PFSK-1 (cell line): ENCODE results near the gene RBBP8NL.

Experiments used
- FOXP2 ChIP-seq: optimal IDR thresholded peaks from 2 replicates; pipeline ENCODE3; 2011; ENCODE audit warnings: borderline replicate concordance, control low read depth, inconsistent platforms; ENCODE audit not compliant: insufficient read depth; ENCODE audit errors: extremely low read length, extremely low read depth
- POLR2AphosphoS5 ChIP-seq: IDR thresholded peaks from 2 replicates; pipeline ENCODE4 v1.6.1; 2012; ENCODE audit warnings: low read depth, mild to moderate bottlenecking, control low read depth, low read length, moderate library complexity
- SIN3A ChIP-seq: IDR thresholded peaks from 2 replicates; pipeline ENCODE4 v1.6.1; 2012; ENCODE audit warnings: mild to moderate bottlenecking, low read length, moderate library complexity, borderline replicate concordance; ENCODE audit not compliant: insufficient read depth
- TAF1 ChIP-seq: IDR thresholded peaks from 2 replicates; pipeline ENCODE4 v1.6.1; 2012; ENCODE audit warnings: low read length, control low read depth, borderline replicate concordance; ENCODE audit not compliant: insufficient read depth
- TF ChIP-seq, protein P1 (sequence below), 2 experiments: IDR thresholded peaks; 2 replicates each; pipeline versions ENCODE4 v1.6.1 to v1.8.0; 2011 to 2012; ENCODE audit warnings: low read depth in 2 of 2, low read length in 2 of 2, control low read depth in 1 of 2, inconsistent platforms in 1 of 2, mild to moderate bottlenecking in 1 of 2, moderate library complexity in 1 of 2; ENCODE audit not compliant: insufficient read depth in 1 of 2

- TF ChIP-seq, protein P1, sequence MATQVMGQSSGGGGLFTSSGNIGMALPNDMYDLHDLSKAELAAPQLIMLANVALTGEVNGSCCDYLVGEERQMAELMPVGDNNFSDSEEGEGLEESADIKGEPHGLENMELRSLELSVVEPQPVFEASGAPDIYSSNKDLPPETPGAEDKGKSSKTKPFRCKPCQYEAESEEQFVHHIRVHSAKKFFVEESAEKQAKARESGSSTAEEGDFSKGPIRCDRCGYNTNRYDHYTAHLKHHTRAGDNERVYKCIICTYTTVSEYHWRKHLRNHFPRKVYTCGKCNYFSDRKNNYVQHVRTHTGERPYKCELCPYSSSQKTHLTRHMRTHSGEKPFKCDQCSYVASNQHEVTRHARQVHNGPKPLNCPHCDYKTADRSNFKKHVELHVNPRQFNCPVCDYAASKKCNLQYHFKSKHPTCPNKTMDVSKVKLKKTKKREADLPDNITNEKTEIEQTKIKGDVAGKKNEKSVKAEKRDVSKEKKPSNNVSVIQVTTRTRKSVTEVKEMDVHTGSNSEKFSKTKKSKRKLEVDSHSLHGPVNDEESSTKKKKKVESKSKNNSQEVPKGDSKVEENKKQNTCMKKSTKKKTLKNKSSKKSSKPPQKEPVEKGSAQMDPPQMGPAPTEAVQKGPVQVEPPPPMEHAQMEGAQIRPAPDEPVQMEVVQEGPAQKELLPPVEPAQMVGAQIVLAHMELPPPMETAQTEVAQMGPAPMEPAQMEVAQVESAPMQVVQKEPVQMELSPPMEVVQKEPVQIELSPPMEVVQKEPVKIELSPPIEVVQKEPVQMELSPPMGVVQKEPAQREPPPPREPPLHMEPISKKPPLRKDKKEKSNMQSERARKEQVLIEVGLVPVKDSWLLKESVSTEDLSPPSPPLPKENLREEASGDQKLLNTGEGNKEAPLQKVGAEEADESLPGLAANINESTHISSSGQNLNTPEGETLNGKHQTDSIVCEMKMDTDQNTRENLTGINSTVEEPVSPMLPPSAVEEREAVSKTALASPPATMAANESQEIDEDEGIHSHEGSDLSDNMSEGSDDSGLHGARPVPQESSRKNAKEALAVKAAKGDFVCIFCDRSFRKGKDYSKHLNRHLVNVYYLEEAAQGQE (IDR thresholded peaks at IDR 0.05; ENCODE audit: insufficient read depth in 1 of 2, low read depth in 2 of 2, low read length in 2 of 2): no peak
- no peak for TF ChIP-seq TAF1
- no peak for TF ChIP-seq POLR2AphosphoS5
- TF ChIP-seq SIN3A: no peak
- no peak for TF ChIP-seq FOXP2
These were observed 66.2 kb downstream of the RBBP8NL start for GRCh38 chr20:62360854-62361798.
